ENCODE results near the gene SNX25.
"Not testable (repeated sequence)": the region's sequence is repeated elsewhere in the genome, so short reads cannot be mapped to it uniquely, and the experiment has no call there.

Gene SNX25

DNA sequence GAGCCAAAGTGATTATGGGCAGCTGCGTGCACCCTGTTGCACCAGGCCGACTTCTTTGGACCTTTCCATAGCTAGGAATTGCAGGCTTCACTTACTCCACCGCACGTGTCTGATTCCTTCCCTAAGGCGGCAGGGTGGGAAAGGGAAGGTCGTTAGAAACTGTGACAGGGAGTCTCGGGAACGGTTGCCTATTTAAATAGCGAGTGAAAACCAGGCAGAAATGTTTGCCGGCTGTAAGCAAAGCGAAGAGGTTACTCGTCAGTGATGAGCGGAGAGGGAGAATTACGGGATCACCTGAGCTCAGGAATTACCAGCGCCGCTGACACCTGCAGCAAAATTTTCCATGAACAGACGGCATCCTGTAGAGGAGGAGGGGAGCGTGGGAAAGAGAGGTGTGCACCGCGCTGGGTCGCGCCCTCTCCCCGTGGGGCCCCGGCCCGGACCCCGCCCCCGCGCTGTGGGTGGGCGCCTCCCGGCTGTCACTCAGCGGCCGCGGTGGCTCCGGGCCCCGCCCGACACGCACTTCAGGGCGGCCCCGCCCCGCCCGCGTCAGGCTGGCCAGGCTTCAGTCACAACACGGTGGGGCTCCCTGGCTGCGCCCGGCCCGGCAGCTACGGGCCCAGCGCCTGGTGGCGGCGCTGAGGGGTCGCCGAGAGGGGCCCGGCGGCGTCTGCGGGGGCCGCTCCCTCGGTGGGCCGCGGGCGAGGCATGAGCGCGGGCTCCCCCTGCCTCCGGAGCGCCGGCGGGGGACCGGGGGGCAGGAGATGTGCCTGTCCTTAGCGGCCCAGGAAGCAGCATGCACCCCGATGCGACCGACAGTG lies at the start of gene SNX25:
TSS of gene SNX25 (plus strand) at position 568 of the 821 bp plus-strand sequence. CDS start at position 797, 229 bp downstream.
- DNase-seq = no peak

DNA sequence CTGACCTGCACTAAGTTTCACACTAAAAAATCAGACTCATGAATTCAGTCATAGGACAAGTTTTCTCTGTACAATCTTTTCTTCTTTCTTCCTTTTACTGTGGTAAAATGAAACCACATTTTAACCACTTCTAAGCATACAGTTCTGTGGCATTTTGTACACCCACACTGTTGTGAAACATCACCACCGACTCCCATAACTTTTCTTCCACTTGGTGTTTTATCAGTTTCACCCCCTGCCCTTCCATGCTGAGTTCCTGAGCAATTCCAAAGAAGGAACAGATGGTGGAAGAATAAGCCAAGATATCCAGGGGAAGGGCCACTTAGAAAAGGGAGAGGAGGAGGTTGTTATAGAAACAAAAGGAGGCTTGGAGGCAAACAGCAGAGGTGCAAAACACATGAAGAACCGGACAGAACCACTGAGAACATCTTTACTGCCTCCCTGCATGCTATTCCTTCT lies 43.8 kb upstream of the SNX25 start:
- no peak for DNase-seq

GRCh38 chr4:185167234-185167633 lies 42.2 kb upstream of the SNX25 start:
- no peak for DNase-seq

- no peak for DNase-seq
Measured at GRCh38 chr4:185171373-185172071, 37.9 kb upstream of the SNX25 start.

DNA sequence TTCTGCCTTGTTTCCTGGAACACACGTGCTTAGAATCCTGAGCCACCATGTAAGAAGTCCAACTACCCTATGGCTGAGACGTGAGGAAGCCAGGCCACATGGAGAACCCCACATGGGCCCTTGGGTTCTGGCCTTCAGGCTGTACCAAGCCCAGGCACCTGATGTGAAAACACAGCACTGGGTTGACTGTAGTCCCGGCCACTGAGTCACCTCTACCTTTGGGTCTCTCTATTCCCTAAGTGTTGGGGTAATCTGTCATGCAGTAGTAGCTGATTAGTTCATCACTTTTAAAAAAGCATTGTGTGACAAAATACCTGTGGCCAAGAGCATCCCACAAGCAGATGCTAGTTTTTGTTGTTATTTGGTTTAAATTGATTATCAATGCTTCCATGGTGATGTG lies 29.9 kb upstream of the SNX25 start:
- no peak for DNase-seq

DNA sequence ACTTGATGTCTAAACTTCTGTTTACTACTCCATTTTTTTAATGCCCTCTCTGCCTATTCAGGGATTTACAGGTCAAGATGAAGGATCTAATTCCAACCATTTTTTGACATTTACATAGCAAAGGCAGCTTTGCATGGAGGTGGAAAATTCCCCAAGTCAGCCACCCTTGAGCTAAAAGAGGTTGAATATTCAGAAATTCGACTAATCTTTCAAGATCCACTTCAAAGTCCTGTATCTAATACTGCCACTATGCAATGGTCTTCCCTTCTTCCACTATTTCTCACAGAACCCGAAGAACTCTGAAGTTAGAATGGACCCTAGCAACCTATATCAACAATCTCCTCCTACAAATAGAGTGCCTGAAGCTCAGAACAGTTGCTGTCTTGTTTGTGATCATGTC lies 27.2 kb upstream of the SNX25 start:
- no peak for DNase-seq

DNA sequence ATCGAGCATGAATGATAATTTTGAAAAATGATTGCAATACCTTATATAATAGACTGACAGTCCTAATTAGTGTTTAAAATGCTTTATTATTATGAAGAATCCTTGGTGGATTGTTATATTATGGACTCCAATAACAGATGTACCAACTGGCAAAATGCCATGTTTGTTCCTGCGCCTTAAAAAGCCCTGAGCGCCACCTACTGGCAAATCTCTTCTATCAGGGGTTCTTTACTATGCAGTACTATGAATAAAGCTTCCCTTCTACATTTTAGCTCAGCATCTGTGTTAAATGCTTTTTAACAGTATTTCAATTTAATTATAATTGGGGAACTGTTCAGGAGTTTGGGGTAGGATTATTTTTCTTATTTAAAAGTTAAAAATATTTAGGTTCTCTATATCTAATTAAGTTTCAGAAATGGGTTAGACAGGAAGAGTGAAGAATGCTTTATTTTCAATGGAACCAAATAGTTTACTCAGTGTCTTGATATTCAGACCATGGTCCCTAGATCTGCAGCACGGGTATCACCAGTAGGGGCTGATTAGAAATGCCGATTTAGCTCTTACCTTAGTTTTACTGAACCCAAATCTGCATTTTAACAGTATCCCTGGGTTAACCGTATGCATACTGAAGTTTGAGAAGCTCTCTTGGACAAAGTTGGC lies 25.6 kb upstream of the SNX25 start:
- DNase-seq = peak; percentile 30

GRCh38 chr4:185186769-185187168 lies 22.6 kb upstream of the SNX25 start:
- no peak for DNase-seq

DNA sequence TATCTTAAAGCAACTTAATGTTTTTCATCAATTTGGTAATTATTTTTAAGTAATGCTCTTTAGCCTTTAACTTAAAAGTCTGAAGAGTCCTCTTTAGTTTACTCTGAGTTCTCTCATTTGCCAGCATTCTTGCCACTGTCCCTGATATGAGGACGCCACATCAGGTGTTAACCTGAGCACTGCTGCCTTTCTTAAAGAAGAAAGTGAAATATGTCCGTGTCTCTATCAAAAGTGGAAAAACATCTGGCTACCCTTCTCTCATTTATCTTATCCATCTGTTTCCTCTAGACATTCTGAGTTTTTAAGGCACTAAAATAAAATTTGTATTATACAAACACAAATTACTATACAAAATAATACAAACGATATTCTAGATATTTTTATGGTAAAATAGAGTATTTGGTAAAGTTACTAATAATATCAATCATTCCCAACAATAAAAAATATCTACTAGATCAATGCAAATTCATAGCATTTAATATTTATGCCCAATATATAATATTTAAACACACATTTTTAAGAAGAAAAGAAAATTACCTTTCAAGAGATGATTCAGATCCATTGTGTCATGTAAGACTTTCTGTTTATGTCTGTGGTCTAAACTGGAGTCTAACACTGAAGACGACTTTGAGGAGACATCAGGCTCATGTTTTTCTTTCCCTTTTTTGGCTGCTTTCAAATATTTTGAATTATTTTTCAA lies 19.6 kb upstream of the SNX25 start:
- DNase-seq = no peak

DNA sequence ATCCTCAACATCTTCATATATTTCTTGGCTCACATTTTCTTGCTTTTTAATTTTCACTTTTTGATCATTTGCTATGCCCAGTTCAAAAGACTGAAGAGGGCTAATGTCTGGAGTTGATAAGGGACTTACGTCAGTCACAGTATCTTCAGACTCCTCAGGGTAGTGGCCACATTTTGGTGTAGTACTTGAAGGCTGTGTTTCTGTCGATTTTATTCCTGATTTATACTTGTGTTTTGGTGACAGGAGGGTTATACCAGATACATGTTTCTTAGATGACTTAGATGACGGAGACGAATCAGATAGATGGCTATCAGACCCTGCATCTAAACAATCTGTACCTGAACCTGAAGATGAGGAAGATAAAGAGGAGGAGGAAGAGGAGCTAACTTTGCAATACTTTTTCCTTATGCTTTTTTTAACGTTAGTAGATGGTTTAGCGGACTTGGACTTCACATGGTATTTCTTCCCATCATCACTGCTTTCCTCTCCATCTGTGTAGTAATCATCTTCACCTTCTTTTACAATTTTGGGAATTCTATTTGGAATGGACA lies 19.0 kb upstream of the SNX25 start:
- DNase-seq = no peak

DNA sequence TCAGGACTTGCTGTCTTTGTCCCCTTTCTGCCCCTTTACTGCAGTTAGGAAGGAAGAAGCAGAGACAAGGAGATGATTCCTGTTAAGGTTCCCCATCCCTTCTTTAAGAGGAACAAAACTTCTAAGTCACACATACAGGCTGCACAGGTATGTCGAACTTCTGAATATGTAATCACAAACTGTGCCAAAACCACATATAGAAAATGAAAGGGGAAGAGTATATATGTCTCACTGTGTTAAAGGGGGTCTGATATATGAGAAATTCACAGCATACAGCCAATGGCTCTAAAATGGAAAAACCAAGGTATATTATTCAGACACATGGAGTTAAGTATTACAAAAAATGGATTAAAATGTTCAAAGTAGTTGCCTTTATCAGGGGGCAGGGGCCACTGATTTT lies 17.3 kb upstream of the SNX25 start:
- no peak for DNase-seq

GRCh38 chr4:185194924-185195888 lies 14.2 kb upstream of the SNX25 start:
- DNase-seq = no peak

GRCh38 chr4:185196437-185196836 lies 13.0 kb upstream of the SNX25 start:
- no peak for DNase-seq

DNA sequence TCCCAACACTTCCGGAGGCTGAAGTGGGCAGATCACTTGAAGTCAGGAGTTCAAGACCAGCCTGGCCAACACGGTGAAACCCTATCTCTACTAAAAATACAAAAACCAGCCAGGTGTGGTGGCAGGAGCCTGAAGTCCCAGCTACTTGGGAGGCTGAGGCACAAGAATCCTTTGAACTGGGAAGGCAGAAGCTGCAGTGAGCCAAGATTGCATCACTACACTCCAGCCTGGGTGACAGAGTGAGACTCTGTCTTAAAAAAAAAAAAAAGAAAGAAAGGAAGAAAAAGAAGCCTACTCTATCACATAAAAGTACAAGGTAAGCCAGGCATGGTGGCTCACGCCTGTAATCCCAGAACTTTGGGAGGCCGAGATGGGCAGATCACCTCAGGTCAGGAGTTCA lies 11.2 kb upstream of the SNX25 start:
- not testable (repeated sequence) for DNase-seq

DNA sequence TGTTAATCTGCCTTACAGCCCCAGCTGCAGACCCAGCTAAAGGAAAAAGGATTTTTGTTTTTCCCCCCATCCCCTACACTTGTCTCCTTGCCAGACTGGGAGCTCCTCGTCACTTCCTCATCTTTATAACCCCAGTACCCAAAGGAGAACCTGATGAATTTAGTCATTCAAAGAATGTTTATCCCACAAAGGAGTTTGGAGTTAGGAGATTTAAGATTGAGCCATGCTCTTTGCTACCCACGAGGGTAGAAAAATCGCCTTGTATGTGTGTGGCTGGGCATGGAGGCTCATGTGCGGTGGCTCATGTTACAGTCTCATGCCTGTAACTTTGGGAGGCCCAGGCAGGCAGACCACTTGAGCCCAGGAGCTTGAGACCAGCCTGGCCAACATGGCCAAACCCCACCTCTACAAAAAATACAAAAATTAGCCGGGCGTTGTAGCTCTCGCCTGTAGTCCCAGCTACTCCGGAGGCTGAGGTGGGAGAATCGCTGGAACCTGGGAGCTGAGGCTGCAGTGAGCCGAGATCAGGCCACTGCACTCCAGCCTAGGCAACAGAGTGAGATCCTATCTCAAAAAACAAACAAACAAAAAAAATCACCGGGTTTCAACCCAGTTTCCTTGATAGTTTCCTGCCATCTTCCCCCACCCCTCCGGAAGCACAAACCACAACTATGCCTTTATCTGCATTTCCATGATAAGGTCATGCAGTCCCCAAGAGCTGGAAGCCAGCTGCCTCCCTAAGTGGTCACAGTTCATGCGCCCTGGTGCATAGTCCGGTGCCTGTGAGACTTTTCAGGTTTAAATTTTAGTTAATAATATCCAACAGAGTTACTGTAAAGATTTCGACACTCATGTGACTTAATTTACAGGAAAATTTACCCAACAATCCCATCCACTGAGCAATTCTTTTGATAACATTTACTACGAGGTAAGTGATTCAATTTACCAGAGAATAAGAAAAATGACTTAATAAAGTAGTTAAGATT lies 7.1 kb upstream of the SNX25 start:
- DNase-seq = no peak

GRCh38 chr4:185202984-185203485 lies 6.4 kb upstream of the SNX25 start:
- no peak for DNase-seq

DNA sequence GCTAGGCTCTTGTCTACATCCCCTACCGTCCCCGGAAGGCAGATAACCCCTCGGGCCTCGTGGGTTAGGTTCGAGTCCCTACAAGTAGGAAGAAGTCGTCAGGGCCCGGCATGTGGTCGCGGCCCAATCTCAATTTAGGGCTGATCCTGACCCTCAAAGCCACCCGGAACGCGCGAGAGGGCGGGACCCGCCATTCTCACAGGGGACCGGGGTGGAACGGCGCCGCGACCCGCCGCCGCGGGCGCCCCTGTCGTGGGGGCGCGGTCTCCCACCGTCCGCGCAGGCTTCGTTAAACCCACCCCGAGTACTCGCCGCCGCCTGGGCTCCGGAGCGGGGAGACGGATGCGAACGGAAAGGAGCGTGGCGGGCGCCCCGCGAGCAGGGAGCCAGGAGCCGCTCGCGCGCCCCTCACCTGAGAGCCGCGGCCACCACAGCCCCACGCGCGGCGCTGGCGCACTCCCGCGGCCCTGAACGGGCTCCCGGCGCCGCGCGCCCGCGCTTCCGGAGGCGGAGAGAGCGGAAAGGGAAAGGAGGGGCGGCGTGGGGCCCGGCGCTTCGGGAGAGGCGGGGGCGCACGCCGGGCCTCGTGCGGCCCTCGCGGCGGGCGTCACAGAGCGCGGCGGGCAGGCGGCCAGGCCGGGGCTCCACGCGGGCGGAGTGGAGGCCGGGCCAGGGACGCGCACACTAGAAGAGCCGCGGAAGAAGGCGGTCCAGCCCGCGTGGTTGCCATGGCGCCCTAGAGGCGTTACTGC lies 5.7 kb upstream of the SNX25 start, which contains the start of gene CFAP97:
TSS of gene CFAP97 (minus strand) at position 515 of the 752 bp plus-strand sequence. CDS start 12,804 bp downstream, outside the sequence.
- peak; percentile 5 for DNase-seq

- DNase-seq = no peak
Measured at GRCh38 chr4:185204238-185204910, 5.0 kb upstream of the SNX25 start.

All from KG1 (cell line).